ENCODE results near the gene THOP1.

THOP1 gene

GRCh38 chr19:2798733-2799132 is 13.4 kb downstream of the THOP1 start:
- no peak for TF ChIP-seq CTCF (IDR thresholded peaks at IDR 0.05)
- H3K27ac ChIP-seq: no peak overlapping the region
- no peaks in the 10 kb centered on the region for H3K4me1 ChIP-seq (ENCODE audit: control insufficient read depth in 1 of 2, insufficient read depth in 1 of 2, low read depth in 1 of 2, low read length in 1 of 2)
- peaks cover 51% of the 10 kb centered on the region for H3K36me3 ChIP-seq
- no peaks in the 10 kb centered on the region for H3K27me3 ChIP-seq
- no peaks in the 10 kb centered on the region for H3K9me3 ChIP-seq
- no peak overlapping the region for H3K4me3 ChIP-seq (ENCODE audit: low read depth in 1 of 2, low read length in 1 of 2)

GRCh38 chr19:2799273-2800020 is 14.1 kb downstream of the THOP1 start:
- no peak for TF ChIP-seq CTCF (IDR thresholded peaks at IDR 0.05)
- Histone ChIP-seq H3K27ac (no peak overlapping the region), H3K9me3 (no peaks in the 10 kb centered on the region), H3K4me3 (ENCODE audit: low read depth in 1 of 2, low read length in 1 of 2) (no peak overlapping the region), H3K4me1 (ENCODE audit: control insufficient read depth in 1 of 2, insufficient read depth in 1 of 2, low read depth in 1 of 2, low read length in 1 of 2) (no peaks in the 10 kb centered on the region), H3K36me3 (peaks cover 53% of the 10 kb centered on the region), H3K27me3 (no peaks in the 10 kb centered on the region)

GRCh38 chr19:2800506-2800905 is 15.2 kb downstream of the THOP1 start:
- peaks cover 51% of the 10 kb centered on the region for H3K36me3 ChIP-seq
- no peaks in the 10 kb centered on the region for H3K4me1 ChIP-seq (ENCODE audit: control insufficient read depth in 1 of 2, insufficient read depth in 1 of 2, low read depth in 1 of 2, low read length in 1 of 2)
- H3K27me3 ChIP-seq: no peaks in the 10 kb centered on the region
- no peak overlapping the region for H3K4me3 ChIP-seq (ENCODE audit: low read depth in 1 of 2, low read length in 1 of 2)
- no peaks in the 10 kb centered on the region for H3K9me3 ChIP-seq
- no peak overlapping the region for H3K27ac ChIP-seq
- TF ChIP-seq CTCF (IDR thresholded peaks at IDR 0.05): no peak

- Histone ChIP-seq H3K27ac (no peak overlapping the region), H3K36me3 (peaks cover 61% of the 10 kb centered on the region), H3K27me3 (no peaks in the 10 kb centered on the region), H3K4me1 (ENCODE audit: control insufficient read depth in 1 of 2, insufficient read depth in 1 of 2, low read depth in 1 of 2, low read length in 1 of 2) (no peaks in the 10 kb centered on the region), H3K4me3 (ENCODE audit: low read depth in 1 of 2, low read length in 1 of 2) (no peak overlapping the region), H3K9me3 (no peaks in the 10 kb centered on the region)
- TF ChIP-seq CTCF (IDR thresholded peaks at IDR 0.05): no peak
These were observed 17.5 kb downstream of the THOP1 start for GRCh38 chr19:2802826-2803225.

- TF ChIP-seq CTCF (IDR thresholded peaks at IDR 0.05): no peak
- Histone ChIP-seq H3K27me3 (no peaks in the 10 kb centered on the region), H3K4me1 (ENCODE audit: control insufficient read depth in 1 of 2, insufficient read depth in 1 of 2, low read depth in 1 of 2, low read length in 1 of 2) (no peaks in the 10 kb centered on the region), H3K36me3 (peaks cover 64% of the 10 kb centered on the region), H3K27ac (no peak overlapping the region), H3K4me3 (ENCODE audit: low read depth in 1 of 2, low read length in 1 of 2) (no peak overlapping the region), H3K9me3 (no peaks in the 10 kb centered on the region)
These were observed 18.3 kb downstream of the THOP1 start for GRCh38 chr19:2803486-2804155.
